Neural progenitor cell (in vitro differentiated cells): ENCODE measurements around the gene PCDHGA4. TPM values are rescaled to one million over a fixed set of nuclear protein-coding genes. Genes with fewer than 3 reads are reported as not detected.
"Not testable (repeated sequence)": the region's sequence is repeated elsewhere in the genome, so short reads cannot be mapped to it uniquely, and the experiment has no call there.

ENCODE experiments used
- DNase-seq: peaks from one replicate; pipeline ENCODE4 v3.0.0-alpha.2; 2016; ENCODE audit warnings: low spot score
- H2AFZ ChIP-seq: fragments of 200-600 bp; sonication (generic); replicated peaks from 2 replicates; pipeline ENCODE4 v1.6.1; 2016; ENCODE audit warnings: antibody characterized with exemption
- H3F3A ChIP-seq: fragments of 200-600 bp; sonication (generic); 2 replicates; pipeline ENCODE4 v1.6.1; 2016; ENCODE audit warnings: antibody characterized with exemption, low read depth
- H3K27ac ChIP-seq: fragments of 200-600 bp; sonication (generic); 2 replicates; pipeline ENCODE4 v1.5.1; 2016; ENCODE audit warnings: mild to moderate bottlenecking
- H3K27me3 ChIP-seq: fragments of 200-600 bp; sonication (generic); 2 replicates; pipeline ENCODE4 v1.6.1; 2016; ENCODE audit warnings: mild to moderate bottlenecking, moderate library complexity
- H3K36me3 ChIP-seq: fragments of 200-600 bp; sonication (generic); 2 replicates; pipeline ENCODE4 v1.5.1; 2016
- H3K4me1 ChIP-seq: fragments of 200-600 bp; sonication (generic); 2 replicates; pipeline ENCODE4 v1.6.1; 2016; ENCODE audit warnings: mixed run types
- H3K4me2 ChIP-seq: fragments of 200-600 bp; sonication (generic); 2 replicates; pipeline ENCODE4 v1.6.1; 2016
- H3K4me3 ChIP-seq: fragments of 200-600 bp; sonication (generic); 2 replicates; pipeline ENCODE4 v1.5.1; 2016
- H3K79me2 ChIP-seq: fragments of 200-600 bp; sonication (generic); 2 replicates; pipeline ENCODE4 v1.6.1; 2016; ENCODE audit warnings: low read depth
- H3K9ac ChIP-seq: fragments of 200-600 bp; sonication (generic); 2 replicates; pipeline ENCODE4 v1.6.1; 2016
- H3K9me3 ChIP-seq: fragments of 200-600 bp; sonication (generic); 2 replicates; pipeline ENCODE4 v1.5.1; 2016; ENCODE audit warnings: low read depth
- H4K20me1 ChIP-seq: fragments of 200-600 bp; sonication (generic); 2 replicates; pipeline ENCODE4 v1.6.1; 2016; ENCODE audit warnings: low read depth
- H3K27ac Mint-ChIP-seq: 3 replicates; pipeline ENCODE4 v1.8.0; 2021; ENCODE audit warnings: mixed read lengths
- H3K27me3 Mint-ChIP-seq: 2 replicates; pipeline ENCODE4 v1.8.0; 2022; ENCODE audit warnings: low read depth, mild to moderate bottlenecking, inconsistent platforms, moderate library complexity, mixed read lengths; ENCODE audit not compliant: insufficient read depth
- H3K36me3 Mint-ChIP-seq: 3 replicates; pipeline ENCODE4 v1.8.0; 2021; ENCODE audit warnings: mixed read lengths
- H3K4me1 Mint-ChIP-seq: 3 replicates; pipeline ENCODE4 v1.8.0; 2021; ENCODE audit warnings: mixed read lengths
- H3K4me3 Mint-ChIP-seq: 3 replicates; pipeline ENCODE4 v1.8.0; 2021; ENCODE audit warnings: mild to moderate bottlenecking, moderate library complexity, mixed read lengths
- H3K9me3 Mint-ChIP-seq: 3 replicates; pipeline ENCODE4 v1.8.0; 2020; ENCODE audit warnings: mixed read lengths
- CTCF ChIP-seq: fragments of 200-600 bp; sonication (generic); IDR thresholded peaks from 2 replicates; pipeline ENCODE4 v1.5.1; 2017; ENCODE audit warnings: antibody characterized with exemption, mild to moderate bottlenecking
- EZH2 ChIP-seq: fragments of 200-600 bp; sonication (generic); IDR thresholded peaks from 2 replicates; pipeline ENCODE4 v1.6.1; 2017; ENCODE audit warnings: antibody characterized with exemption, mild to moderate bottlenecking, moderate library complexity
- EZH2phosphoT487 ChIP-seq: fragments of 200-600 bp; sonication (generic); IDR thresholded peaks from 2 replicates; pipeline ENCODE4 v1.6.1; 2017; ENCODE audit warnings: antibody characterized with exemption
- total RNA-seq: library from RNA; depleted of rRNA; stranded (reverse); fragments of >200 nt; gene quantifications from 2 replicates; pipeline ENCODE4 v1.2.3, GENCODE V29; 2015; ENCODE audit warnings: low replicate concordance

The PCDHGA4 gene
- total RNA-seq, 1 donor from 2014 or later: 2.4 TPM

- H3K9me3 Mint-ChIP-seq: peaks cover 56% of the 10 kb centered on the region
- not testable (repeated sequence) for H3K27ac Mint-ChIP-seq
- DNase-seq: peak; percentile 68
Measured at GRCh38 chr5:141387557-141388311, 32.9 kb downstream of the PCDHGA4 start, which contains the start of gene PCDHGB4. Gene PCDHGB4 (plus strand): TSS chr5:141387698. CDS start chr5:141387885, 187 bp downstream.

GRCh38 chr5:141388661-141389060 is 33.8 kb downstream of the PCDHGA4 start:
- DNase-seq: no peak
- H3K9me3 Mint-ChIP-seq: peaks cover 58% of the 10 kb centered on the region
- H3K79me2 ChIP-seq: no peaks in the 10 kb centered on the region
- peaks cover 17% of the 10 kb centered on the region for H3K36me3 ChIP-seq
- H3K36me3 Mint-ChIP-seq: peaks cover 9% of the 10 kb centered on the region
- H3K4me3 Mint-ChIP-seq: no peak overlapping the region
- H3K4me1 ChIP-seq: no peaks in the 10 kb centered on the region
- H3K4me2 ChIP-seq: no peak overlapping the region
- no peak overlapping the region for H3K27ac Mint-ChIP-seq
- no peak overlapping the region for H2AFZ ChIP-seq
- H3K27ac ChIP-seq: no peak overlapping the region
- no peaks in the 10 kb centered on the region for H3K4me1 Mint-ChIP-seq
- no peaks in the 10 kb centered on the region for H4K20me1 ChIP-seq
- H3K27me3 Mint-ChIP-seq: peaks cover 5% of the 10 kb centered on the region
- H3F3A ChIP-seq: peaks cover 7% of the 10 kb centered on the region
- TF ChIP-seq EZH2 (no peak), EZH2phosphoT487 (no peak), CTCF (no peak)
- H3K9ac ChIP-seq: no peak overlapping the region
- H3K4me3 ChIP-seq: peak overlapping the region; percentile 13
- no peaks in the 10 kb centered on the region for H3K27me3 ChIP-seq
- peaks cover 40% of the 10 kb centered on the region for H3K9me3 ChIP-seq

More at GRCh38 chr5:141387557-141388311, 32.9 kb downstream of the PCDHGA4 start, which contains the start of gene PCDHGB4:
- not testable (repeated sequence) for H3K36me3 Mint-ChIP-seq, H3K4me1 Mint-ChIP-seq, H3K79me2 ChIP-seq, H3K4me3 Mint-ChIP-seq, H3K27me3 ChIP-seq, H3K27ac ChIP-seq, H3K27me3 Mint-ChIP-seq, H2AFZ ChIP-seq, H4K20me1 ChIP-seq, H3F3A ChIP-seq, H3K4me1 ChIP-seq, H3K9ac ChIP-seq
- Histone ChIP-seq H3K4me2 (peak within 1 kb of the TSS; percentile 46), H3K4me3 (peak within 1 kb of the TSS; percentile 41), H3K9me3 (peaks cover 32% of the 10 kb centered on the region), H3K36me3 (peaks cover 11% of the 10 kb centered on the region)
- peak; percentile 66 for TF ChIP-seq CTCF

DNA sequence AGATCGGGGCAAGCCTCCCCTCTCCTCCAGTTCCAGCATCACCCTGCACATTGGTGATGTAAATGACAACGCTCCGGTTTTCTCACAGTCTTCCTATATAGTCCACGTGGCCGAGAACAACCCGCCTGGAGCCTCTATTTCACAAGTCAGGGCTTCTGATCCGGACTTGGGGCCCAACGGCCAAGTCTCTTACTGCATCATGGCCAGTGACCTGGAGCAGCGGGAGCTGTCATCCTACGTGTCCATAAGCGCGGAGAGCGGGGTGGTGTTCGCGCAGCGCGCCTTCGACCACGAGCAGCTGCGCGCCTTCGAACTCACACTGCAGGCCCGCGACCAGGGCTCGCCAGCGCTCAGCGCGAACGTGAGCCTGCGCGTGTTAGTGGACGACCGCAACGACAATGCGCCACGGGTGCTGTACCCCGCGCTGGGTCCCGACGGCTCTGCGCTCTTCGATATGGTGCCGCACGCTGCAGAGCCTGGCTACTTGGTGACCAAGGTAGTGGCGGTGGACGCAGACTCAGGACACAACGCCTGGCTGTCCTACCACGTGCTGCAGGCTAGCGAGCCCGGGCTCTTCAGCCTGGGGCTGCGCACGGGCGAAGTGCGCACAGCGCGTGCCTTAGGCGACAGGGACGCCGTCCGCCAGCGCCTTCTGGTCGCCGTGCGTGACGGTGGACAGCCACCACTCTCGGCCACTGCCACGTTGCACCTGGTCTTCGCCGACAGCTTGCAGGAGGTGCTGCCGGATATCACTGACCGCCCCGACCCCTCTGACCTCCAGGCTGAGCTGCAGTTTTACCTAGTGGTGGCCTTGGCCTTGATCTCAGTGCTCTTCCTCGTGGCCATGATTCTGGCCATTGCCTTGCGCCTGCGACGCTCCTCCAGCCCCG is 34.6 kb downstream of the PCDHGA4 start:
- no peaks in the 10 kb centered on the region for H3K27me3 ChIP-seq
- H3K27me3 Mint-ChIP-seq: peaks cover 5% of the 10 kb centered on the region
- H4K20me1 ChIP-seq: no peaks in the 10 kb centered on the region
- peaks cover 7% of the 10 kb centered on the region for H3F3A ChIP-seq
- H3K9me3 ChIP-seq: peaks cover 45% of the 10 kb centered on the region
- no peak overlapping the region for H3K4me3 ChIP-seq
- H3K4me1 Mint-ChIP-seq: no peaks in the 10 kb centered on the region
- H2AFZ ChIP-seq: no peak overlapping the region
- H3K4me1 ChIP-seq: no peaks in the 10 kb centered on the region
- peaks cover 58% of the 10 kb centered on the region for H3K9me3 Mint-ChIP-seq
- peaks cover 9% of the 10 kb centered on the region for H3K36me3 Mint-ChIP-seq
- no peak overlapping the region for H3K27ac ChIP-seq
- TF ChIP-seq CTCF: no peak
- no peak for TF ChIP-seq EZH2
- TF ChIP-seq EZH2phosphoT487: no peak
- H3K9ac ChIP-seq: no peak overlapping the region
- no peak overlapping the region for H3K4me2 ChIP-seq
- H3K79me2 ChIP-seq: no peaks in the 10 kb centered on the region
- no peak overlapping the region for H3K4me3 Mint-ChIP-seq
- no peak overlapping the region for H3K27ac Mint-ChIP-seq
- DNase-seq: no peak
- peaks cover 19% of the 10 kb centered on the region for H3K36me3 ChIP-seq
